ENCODE measurements around the gene MTCL1. TPM values are rescaled to one million over a fixed set of nuclear protein-coding genes. Genes with fewer than 3 reads are reported as not detected.

The MTCL1 gene
- total RNA-seq, 1 experiment from 2014 or later = 28.3 TPM

- no peaks in the 10 kb centered on the region for H3K4me1 ChIP-seq
- H3K9me3 ChIP-seq = no peaks in the 10 kb centered on the region
- no peaks in the 10 kb centered on the region for H3K27me3 ChIP-seq (replicated peaks; ENCODE audit: control insufficient read depth, insufficient read depth, low read length)
- H3K36me3 ChIP-seq (ENCODE audit: control insufficient read depth, insufficient read depth, low read length) = no peaks in the 10 kb centered on the region
- BruUV-seq (replicated peaks) = no TSS peak
- H3K36me3 Mint-ChIP-seq (ENCODE audit: insufficient read depth, unreplicated experiment) = no peaks in the 10 kb centered on the region
- no peak overlapping the region for H3K27ac Mint-ChIP-seq (ENCODE audit: unreplicated experiment)
- H3K4me3 ChIP-seq (ENCODE audit: low read depth, low read length) = no peak overlapping the region
- DNase-seq = no peak
- POLR2A ChIA-PET = no interaction called here
- H3K27me3 Mint-ChIP-seq (ENCODE audit: insufficient read depth, unreplicated experiment) = no peaks in the 10 kb centered on the region
- no peaks in the 10 kb centered on the region for H3K9me3 Mint-ChIP-seq (ENCODE audit: unreplicated experiment)
- intact Hi-C loops (cut with micrococcal nuclease; ENCODE audit: unreplicated experiment) = no loop called here
- H3K4me3 Mint-ChIP-seq (ENCODE audit: unreplicated experiment) = no peak overlapping the region
- no peak for TF ChIP-seq CTCF (IDR thresholded peaks at IDR 0.05; ENCODE audit: insufficient read depth in 1 of 2, low read depth in 1 of 2, low read length in 1 of 2, severe bottlenecking in 1 of 2, unreplicated experiment in 1 of 2)
- CTCF ChIA-PET = no interaction called here
- peaks cover 4% of the 10 kb centered on the region for H3K4me1 Mint-ChIP-seq (ENCODE audit: low read depth, unreplicated experiment)
Observed at GRCh38 chr18:8871489-8871888, 166.1 kb downstream of the MTCL1 start.

- Histone ChIP-seq H3K4me3 (ENCODE audit: low read depth, low read length) (no peak overlapping the region), H3K27me3 (replicated peaks; ENCODE audit: control insufficient read depth, insufficient read depth, low read length) (no peaks in the 10 kb centered on the region), H3K9me3 (no peaks in the 10 kb centered on the region), H3K36me3 (ENCODE audit: control insufficient read depth, insufficient read depth, low read length) (no peaks in the 10 kb centered on the region), H3K4me1 (no peaks in the 10 kb centered on the region)
- peaks cover 4% of the 10 kb centered on the region for H3K4me1 Mint-ChIP-seq (ENCODE audit: low read depth, unreplicated experiment)
- H3K27ac Mint-ChIP-seq (ENCODE audit: unreplicated experiment) = no peak overlapping the region
- ChIA-PET CTCF (no interaction called here), POLR2A (interaction anchor here (0.6 kb wide), 1 partner anchor 33 kb away, joined by 5 read pairs; no protein-coding TSS in a partner anchor)
- DNase-seq = no peak
- intact Hi-C loops (cut with micrococcal nuclease; ENCODE audit: unreplicated experiment) = no loop called here
- H3K27me3 Mint-ChIP-seq (ENCODE audit: insufficient read depth, unreplicated experiment) = no peaks in the 10 kb centered on the region
- H3K4me3 Mint-ChIP-seq (ENCODE audit: unreplicated experiment) = no peak overlapping the region
- BruUV-seq (replicated peaks) = no TSS peak
- TF ChIP-seq CTCF (IDR thresholded peaks at IDR 0.05; ENCODE audit: insufficient read depth in 1 of 2, low read depth in 1 of 2, low read length in 1 of 2, severe bottlenecking in 1 of 2, unreplicated experiment in 1 of 2) = no peak
- H3K36me3 Mint-ChIP-seq (ENCODE audit: insufficient read depth, unreplicated experiment) = no peaks in the 10 kb centered on the region
- peaks cover 7% of the 10 kb centered on the region for H3K9me3 Mint-ChIP-seq (ENCODE audit: unreplicated experiment)
Observed at GRCh38 chr18:8874872-8875271, 169.5 kb downstream of the MTCL1 start.

DNA sequence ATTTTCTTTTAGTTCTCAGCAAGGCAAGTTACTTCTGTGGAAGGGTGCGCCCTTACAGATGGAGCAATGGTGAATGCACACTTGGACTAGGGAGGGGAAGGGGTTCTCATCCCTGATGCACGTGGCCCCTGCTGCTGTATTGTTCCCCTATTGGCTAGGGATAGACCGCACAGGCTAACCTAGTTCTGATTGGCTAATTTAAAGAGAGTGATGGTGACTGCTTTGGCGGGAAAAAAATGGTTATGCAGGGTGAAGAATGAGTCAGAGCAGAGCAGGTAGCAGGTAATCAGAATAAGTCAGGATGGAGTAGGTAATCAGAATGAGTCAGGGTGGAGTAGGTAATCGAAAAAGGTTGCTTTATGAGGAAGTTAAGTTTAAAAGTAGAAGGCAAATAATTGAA lies 171.5 kb downstream of the MTCL1 start:
- Histone ChIP-seq H3K4me3 (ENCODE audit: low read depth, low read length) (no peak overlapping the region), H3K27me3 (replicated peaks; ENCODE audit: control insufficient read depth, insufficient read depth, low read length) (no peaks in the 10 kb centered on the region), H3K36me3 (ENCODE audit: control insufficient read depth, insufficient read depth, low read length) (no peaks in the 10 kb centered on the region), H3K4me1 (no peaks in the 10 kb centered on the region), H3K9me3 (no peaks in the 10 kb centered on the region)
- no peak for DNase-seq
- Mint-ChIP-seq H3K4me1 (ENCODE audit: low read depth, unreplicated experiment) (peaks cover 4% of the 10 kb centered on the region), H3K27ac (ENCODE audit: unreplicated experiment) (no peak overlapping the region), H3K36me3 (ENCODE audit: insufficient read depth, unreplicated experiment) (no peaks in the 10 kb centered on the region), H3K9me3 (ENCODE audit: unreplicated experiment) (peaks cover 20% of the 10 kb centered on the region), H3K27me3 (ENCODE audit: insufficient read depth, unreplicated experiment) (no peaks in the 10 kb centered on the region), H3K4me3 (ENCODE audit: unreplicated experiment) (no peak overlapping the region)
- intact Hi-C loops (cut with micrococcal nuclease; ENCODE audit: unreplicated experiment) = no loop called here
- no peak for TF ChIP-seq CTCF (IDR thresholded peaks at IDR 0.05; ENCODE audit: insufficient read depth in 1 of 2, low read depth in 1 of 2, low read length in 1 of 2, severe bottlenecking in 1 of 2, unreplicated experiment in 1 of 2)
- BruUV-seq (replicated peaks) = no TSS peak
- ChIA-PET CTCF (no interaction called here), POLR2A (no interaction called here)
